ENCODE results near the gene MCTP2.

MCTP2 gene

GRCh38 chr15:94235041-94235440 is 3.7 kb downstream of the MCTP2 start:
- TF ChIP-seq TAF1 (IDR thresholded peaks at IDR 0.05; ENCODE audit: low read depth) (no peak), CEBPB (IDR thresholded peaks at IDR 0.05) (no peak), TEAD4 (IDR thresholded peaks at IDR 0.05) (no peak), EP300 (IDR thresholded peaks at IDR 0.05; ENCODE audit: borderline replicate concordance) (no peak), USF1 (IDR thresholded peaks at IDR 0.05) (no peak), MAX (IDR thresholded peaks at IDR 0.05) (no peak), NFIC (IDR thresholded peaks at IDR 0.05) (no peak)

- TF ChIP-seq FOXM1 (IDR thresholded peaks at IDR 0.05; ENCODE audit: borderline replicate concordance, low read depth), result no peak
- no peak for TF ChIP-seq MAX (IDR thresholded peaks at IDR 0.05)
- no peak for TF ChIP-seq EGR1 (IDR thresholded peaks at IDR 0.05)
- TF ChIP-seq REST (IDR thresholded peaks at IDR 0.05; ENCODE audit: low read depth), result no peak
- TF ChIP-seq USF1 (IDR thresholded peaks at IDR 0.05), result no peak
- TF ChIP-seq RAD21 (IDR thresholded peaks at IDR 0.05; ENCODE audit: low read depth), result no peak
Measured at GRCh38 chr15:94235646-94236045, 4.3 kb downstream of the MCTP2 start.

- TF ChIP-seq FOXM1 (IDR thresholded peaks at IDR 0.05; ENCODE audit: borderline replicate concordance, low read depth) (no peak), YY1 (IDR thresholded peaks at IDR 0.05; ENCODE audit: low read depth) (no peak), RAD21 (IDR thresholded peaks at IDR 0.05; ENCODE audit: low read depth) (no peak), MAX (IDR thresholded peaks at IDR 0.05) (no peak), NFIC (IDR thresholded peaks at IDR 0.05) (no peak), USF1 (IDR thresholded peaks at IDR 0.05) (no peak), TAF1 (IDR thresholded peaks at IDR 0.05; ENCODE audit: low read depth) (no peak), ZBTB7A (IDR thresholded peaks at IDR 0.05; ENCODE audit: low read depth) (no peak), TEAD4 (IDR thresholded peaks at IDR 0.05) (no peak), EGR1 (IDR thresholded peaks at IDR 0.05) (no peak), CREB1 (IDR thresholded peaks at IDR 0.05; ENCODE audit: low read depth) (no peak), CEBPB (IDR thresholded peaks at IDR 0.05) (no peak), REST (IDR thresholded peaks at IDR 0.05; ENCODE audit: low read depth) (no peak), EP300 (IDR thresholded peaks at IDR 0.05; ENCODE audit: borderline replicate concordance) (no peak), TCF12 (IDR thresholded peaks at IDR 0.05; ENCODE audit: low read depth) (no peak)
Measured at GRCh38 chr15:94236608-94237007, 5.2 kb downstream of the MCTP2 start.

GRCh38 chr15:94237903-94238302 is 6.5 kb downstream of the MCTP2 start:
- TF ChIP-seq MAX (IDR thresholded peaks at IDR 0.05) (no peak), EGR1 (IDR thresholded peaks at IDR 0.05) (no peak), EP300 (IDR thresholded peaks at IDR 0.05; ENCODE audit: borderline replicate concordance) (no peak), FOXM1 (IDR thresholded peaks at IDR 0.05; ENCODE audit: borderline replicate concordance, low read depth) (no peak), TEAD4 (IDR thresholded peaks at IDR 0.05) (no peak), CREB1 (IDR thresholded peaks at IDR 0.05; ENCODE audit: low read depth) (no peak), NFIC (IDR thresholded peaks at IDR 0.05) (no peak), YY1 (IDR thresholded peaks at IDR 0.05; ENCODE audit: low read depth) (no peak), RAD21 (IDR thresholded peaks at IDR 0.05; ENCODE audit: low read depth) (no peak), ZBTB7A (IDR thresholded peaks at IDR 0.05; ENCODE audit: low read depth) (no peak), REST (IDR thresholded peaks at IDR 0.05; ENCODE audit: low read depth) (no peak), CEBPB (IDR thresholded peaks at IDR 0.05) (no peak), TAF1 (IDR thresholded peaks at IDR 0.05; ENCODE audit: low read depth) (no peak), USF1 (IDR thresholded peaks at IDR 0.05) (no peak), TCF12 (IDR thresholded peaks at IDR 0.05; ENCODE audit: low read depth) (no peak)
